Measurements from ENCODE around the gene AMTN.
A peak's percentile ranks its signal among the peaks of the same experiment; 100 is the strongest.

Gene AMTN

DNA sequence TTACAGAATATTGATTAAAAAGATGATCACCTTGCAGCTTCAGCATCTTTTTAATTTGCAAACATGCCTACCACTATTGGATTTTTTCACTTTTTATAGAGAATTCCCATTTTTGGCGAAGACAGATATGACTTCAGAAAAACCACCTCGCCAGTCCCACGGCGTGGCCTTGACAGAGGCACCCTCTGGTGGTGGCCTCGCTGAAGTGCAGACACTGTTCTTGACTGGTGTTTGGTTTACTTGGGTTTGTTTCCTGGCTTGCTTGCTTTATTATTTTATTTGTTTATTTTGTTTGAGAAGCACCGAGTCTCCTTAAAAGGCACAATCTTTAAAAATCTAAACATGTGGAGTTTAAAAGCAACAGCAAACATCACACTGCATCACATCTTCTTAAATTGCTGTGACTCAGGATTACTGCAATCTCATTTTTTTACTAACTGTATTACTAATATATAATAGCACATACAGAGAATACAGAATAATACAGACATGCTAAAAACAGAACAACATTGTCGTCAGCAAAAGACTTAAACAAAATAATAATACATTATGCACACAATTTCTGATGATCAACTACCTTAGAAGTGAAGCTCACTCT, 13.1 kb upstream of the AMTN start:
- H3K4me3 ChIP-seq (ENCODE audit: control insufficient read depth, low read depth, low read length): no peak overlapping the region
- DNase-seq (ENCODE audit: low read depth): peak; percentile 55
- peak; percentile 98 for TF ChIP-seq CTCF (conservative IDR thresholded peaks at IDR 0.05; ENCODE audit: control insufficient read depth, insufficient read depth, low read depth, low read length)

- H3K4me3 ChIP-seq (ENCODE audit: control insufficient read depth, low read depth, low read length): no peak overlapping the region
- TF ChIP-seq CTCF (conservative IDR thresholded peaks at IDR 0.05; ENCODE audit: control insufficient read depth, insufficient read depth, low read depth, low read length): no peak
- DNase-seq (ENCODE audit: low read depth): no peak
Observed at GRCh38 chr4:70508801-70509200, 9.6 kb upstream of the AMTN start.

GRCh38 chr4:70511365-70511764, 7.0 kb upstream of the AMTN start:
- no peak overlapping the region for H3K4me3 ChIP-seq (ENCODE audit: control insufficient read depth, low read depth, low read length)
- no peak for DNase-seq (ENCODE audit: low read depth)
- TF ChIP-seq CTCF (conservative IDR thresholded peaks at IDR 0.05; ENCODE audit: control insufficient read depth, insufficient read depth, low read depth, low read length): no peak

- no peak for DNase-seq (ENCODE audit: low read depth)
- TF ChIP-seq CTCF (conservative IDR thresholded peaks at IDR 0.05; ENCODE audit: control insufficient read depth, insufficient read depth, low read depth, low read length): no peak
- H3K4me3 ChIP-seq (ENCODE audit: control insufficient read depth, low read depth, low read length): no peak overlapping the region
Observed at GRCh38 chr4:70515367-70516250, 2.8 kb upstream of the AMTN start.

DNA sequence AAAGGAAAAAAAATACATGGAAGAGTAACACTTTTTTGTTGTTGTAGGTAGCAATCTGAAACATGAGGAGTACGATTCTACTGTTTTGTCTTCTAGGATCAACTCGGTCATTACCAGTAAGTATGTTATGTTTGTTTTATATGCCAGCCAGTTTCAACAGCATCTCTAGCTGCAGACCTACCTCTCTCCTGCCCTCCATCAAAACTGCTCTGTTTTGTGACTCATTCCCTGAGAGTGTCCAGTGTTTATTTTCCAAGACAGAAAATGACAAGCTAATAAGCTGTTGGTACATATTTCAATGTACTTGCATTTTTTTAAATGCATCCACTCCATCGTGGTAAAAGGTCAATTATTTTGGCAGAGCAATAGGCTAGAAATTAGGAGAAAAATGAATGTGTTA, 347 bp downstream of the AMTN start:
- TF ChIP-seq CTCF (conservative IDR thresholded peaks at IDR 0.05; ENCODE audit: control insufficient read depth, insufficient read depth, low read depth, low read length): no peak
- no peak for DNase-seq (ENCODE audit: low read depth)
- H3K4me3 ChIP-seq (ENCODE audit: control insufficient read depth, low read depth, low read length): no peak overlapping the region

GRCh38 chr4:70522626-70523025, 4.3 kb downstream of the AMTN start:
- no peak for DNase-seq (ENCODE audit: low read depth)
- no peak for TF ChIP-seq CTCF (conservative IDR thresholded peaks at IDR 0.05; ENCODE audit: control insufficient read depth, insufficient read depth, low read depth, low read length)

More at GRCh38 chr4:70522626-70523025, 4.3 kb downstream of the AMTN start:
- H3K4me3 ChIP-seq (ENCODE audit: control insufficient read depth, low read depth, low read length): no peak overlapping the region

Data from fibroblast of mammary gland (primary cell).